ENCODE results near the gene AQP6. TPM values are rescaled to one million over a fixed set of nuclear protein-coding genes. Genes with fewer than 3 reads are reported as not detected.

AQP6 gene
- total and polyA plus RNA-seq, 2 donors (not counting 3 experiments of a cell fraction or from before 2014, with no cell fraction given): 0.04 TPM; not detected in 1

GRCh38 chr12:49972129-49972528 lies 618 bp upstream of the AQP6 start:
- peaks cover 16 to 18% of the 10 kb centered on the region in 2 experiments for H3K27me3 ChIP-seq (ENCODE audit: control insufficient read depth in 2 of 2, insufficient read depth in 2 of 2, low read length in 2 of 2)
- no peaks in the 10 kb centered on the region for H3K9me3 ChIP-seq (replicated peaks; ENCODE audit: control insufficient read depth, insufficient read depth, low read length)
- TF ChIP-seq MYC (IDR thresholded peaks at IDR 0.05; ENCODE audit: low read depth, low read length) (no peak), EZH2 (IDR thresholded peaks at IDR 0.05; ENCODE audit: borderline replicate concordance, low read depth, low read length, severe bottlenecking) (no peak), POLR2A (IDR thresholded peaks at IDR 0.05; ENCODE audit: low read depth, low read length) (no peak), FOS (IDR thresholded peaks at IDR 0.05; ENCODE audit: borderline replicate concordance, insufficient read depth, low read length) (no peak), MAX (IDR thresholded peaks at IDR 0.05; ENCODE audit: insufficient read depth, insufficient read length) (no peak), POLR2AphosphoS5 (IDR thresholded peaks at IDR 0.05; ENCODE audit: insufficient read depth, low read depth, low read length) (no peak)
- H3K4me3 ChIP-seq (replicated peaks in 1 of 3; ENCODE audit: insufficient read depth in 1 of 3, low read depth in 1 of 3, low read length in 3 of 3): no peak overlapping the region
- FAIRE-seq (no peak), DNase-seq (ENCODE audit: low read depth, low spot score) (no peak)
- intact Hi-C loops (cut with micrococcal nuclease): no loop called here
- no TSS peak for BruUV-seq (replicated peaks)
- POLR2A ChIA-PET: no interaction called here
- H3K36me3 ChIP-seq (ENCODE audit: control insufficient read depth in 2 of 2, extremely low read depth in 1 of 2, insufficient read depth in 2 of 2, low read length in 2 of 2): no peaks in the 10 kb centered on the region
- no peaks in the 10 kb centered on the region for H3K79me2 ChIP-seq (ENCODE audit: control insufficient read depth, insufficient read depth, low read length)
- CTCF ChIA-PET: interaction anchor here (1.1 to 11.4 kb wide), 7 partner anchors 12 to 103 kb away, joined by 3 to 317 read pairs (median 6); partner anchors contain the start of gene ASIC1
- dilution Hi-C loops (cut with MboI; ENCODE audit: extremely low pct_ligation_motif_present, low sequenced_read_pairs): loop anchor here (25.0 kb wide), 1 partner anchor 90 kb away; the partner anchor contains the start of gene ASIC1
- no peak overlapping the region for H3K9ac ChIP-seq (replicated peaks; ENCODE audit: extremely low read depth, insufficient read depth, low read length)
- H3K9me1 ChIP-seq (replicated peaks; ENCODE audit: control insufficient read depth, extremely low read depth, insufficient read depth, low read length): no peaks in the 10 kb centered on the region
- no peak overlapping the region for H3K27ac ChIP-seq (ENCODE audit: insufficient read depth, low read depth, low read length)
- H3K4me1 ChIP-seq (ENCODE audit: control insufficient read depth, extremely low read depth, insufficient read depth, low read length): peaks cover 3% of the 10 kb centered on the region
- H2AFZ ChIP-seq (ENCODE audit: low read depth, low read length): no peak overlapping the region
- H3K4me2 ChIP-seq (ENCODE audit: insufficient read depth, low read length): no peak overlapping the region
- no peaks in the 10 kb centered on the region for H4K20me1 ChIP-seq (replicated peaks; ENCODE audit: control insufficient read depth, extremely low read depth, insufficient read depth, low read length)

- TF ChIP-seq POLR2AphosphoS5 (IDR thresholded peaks at IDR 0.05; ENCODE audit: insufficient read depth, low read depth, low read length) (no peak), JUN (IDR thresholded peaks at IDR 0.05; ENCODE audit: borderline replicate concordance, insufficient read depth, insufficient read length, low read depth) (no peak), MAX (IDR thresholded peaks at IDR 0.05; ENCODE audit: insufficient read depth, insufficient read length) (no peak), FOS (IDR thresholded peaks at IDR 0.05; ENCODE audit: borderline replicate concordance, insufficient read depth, low read length) (no peak), POLR2A (IDR thresholded peaks at IDR 0.05; ENCODE audit: low read depth, low read length) (no peak), EZH2 (IDR thresholded peaks at IDR 0.05; ENCODE audit: borderline replicate concordance, low read depth, low read length, severe bottlenecking) (no peak), GATA2 (IDR thresholded peaks at IDR 0.05; ENCODE audit: insufficient read depth, insufficient read length, low read depth, low read length) (no peak), MYC (IDR thresholded peaks at IDR 0.05; ENCODE audit: low read depth, low read length) (no peak), CTCF (IDR thresholded peaks at IDR 0.05; ENCODE audit: extremely low read depth in 1 of 2, insufficient read depth in 1 of 2, low read depth in 1 of 2, low read length in 2 of 2) (no peak)
- Histone ChIP-seq H3K27ac (ENCODE audit: insufficient read depth, low read depth, low read length) (no peak overlapping the region), H3K9me3 (replicated peaks; ENCODE audit: control insufficient read depth, insufficient read depth, low read length) (no peaks in the 10 kb centered on the region), H4K20me1 (replicated peaks; ENCODE audit: control insufficient read depth, extremely low read depth, insufficient read depth, low read length) (no peaks in the 10 kb centered on the region), H3K36me3 (ENCODE audit: control insufficient read depth in 2 of 2, extremely low read depth in 1 of 2, insufficient read depth in 2 of 2, low read length in 2 of 2) (no peaks in the 10 kb centered on the region), H2AFZ (ENCODE audit: low read depth, low read length) (no peak overlapping the region), H3K4me1 (ENCODE audit: control insufficient read depth, extremely low read depth, insufficient read depth, low read length) (no peaks in the 10 kb centered on the region), H3K9me1 (replicated peaks; ENCODE audit: control insufficient read depth, extremely low read depth, insufficient read depth, low read length) (no peaks in the 10 kb centered on the region), H3K27me3 (ENCODE audit: control insufficient read depth in 2 of 2, insufficient read depth in 2 of 2, low read length in 2 of 2) (peaks cover 11 to 13% of the 10 kb centered on the region in 2 experiments), H3K79me2 (ENCODE audit: control insufficient read depth, insufficient read depth, low read length) (no peaks in the 10 kb centered on the region), H3K4me2 (ENCODE audit: insufficient read depth, low read length) (no peak overlapping the region), H3K4me3 (replicated peaks in 1 of 3; ENCODE audit: insufficient read depth in 1 of 3, low read depth in 1 of 3, low read length in 3 of 3) (no peak overlapping the region), H3K9ac (replicated peaks; ENCODE audit: extremely low read depth, insufficient read depth, low read length) (no peak overlapping the region)
- intact Hi-C loops (cut with micrococcal nuclease) (no loop called here), dilution Hi-C loops (cut with MboI; ENCODE audit: extremely low pct_ligation_motif_present, low sequenced_read_pairs) (loop anchor here (25.0 kb wide), 1 partner anchor 89 kb away; the partner anchor contains the start of gene ASIC1)
- ChIA-PET POLR2A (no interaction called here), CTCF (interaction anchor here (1.1 to 11.4 kb wide), 6 partner anchors 16 to 105 kb away, joined by 3 to 317 read pairs (median 23); partner anchors contain the start of gene ASIC1)
- DNase-seq (ENCODE audit: low read depth, low spot score) (no peak), FAIRE-seq (no peak)
- BruUV-seq (replicated peaks): no TSS peak
Observed at GRCh38 chr12:49973361-49973830, 649 bp downstream of the AQP6 start.

All from endothelial cell of umbilical vein (primary cell).